ENCODE data around the gene VAX1. TPM values are rescaled to one million over a fixed set of nuclear protein-coding genes. Genes with fewer than 3 reads are reported as not detected.

VAX1 gene
- total RNA-seq, 1 donor from 2014 or later = not detected

- peak; percentile 47 for ATAC-seq
- intact Hi-C loops (cut with DNase I) = no loop called here
- peak; percentile 62 for DNase-seq (ENCODE audit: low spot score)
Measured at GRCh38 chr10:117165538-117166417, 27.7 kb upstream of the VAX1 start.

GRCh38 chr10:117164592-117165537 lies 26.8 kb upstream of the VAX1 start:
- no peak for ATAC-seq
- intact Hi-C loops (cut with DNase I) = no loop called here
- DNase-seq (ENCODE audit: low spot score) = no peak

GRCh38 chr10:117163954-117164548 lies 26.0 kb upstream of the VAX1 start:
- no peak for ATAC-seq
- no peak for DNase-seq (ENCODE audit: low spot score)
- intact Hi-C loops (cut with DNase I) = no loop called here

- DNase-seq (ENCODE audit: low spot score) (no peak), ATAC-seq (no peak)
- intact Hi-C loops (cut with DNase I) = no loop called here
Measured at GRCh38 chr10:117163061-117163953, 25.2 kb upstream of the VAX1 start.

GRCh38 chr10:117162093-117163060 lies 24.3 kb upstream of the VAX1 start:
- intact Hi-C loops (cut with DNase I) = no loop called here
- ATAC-seq = no peak
- no peak for DNase-seq (ENCODE audit: low spot score)

GRCh38 chr10:117161386-117162033 lies 23.4 kb upstream of the VAX1 start:
- intact Hi-C loops (cut with DNase I) = no loop called here
- no peak for ATAC-seq
- no peak for DNase-seq (ENCODE audit: low spot score)

- ATAC-seq (no peak), DNase-seq (ENCODE audit: low spot score) (no peak)
- intact Hi-C loops (cut with DNase I) = no loop called here
Measured at GRCh38 chr10:117160567-117160966, 22.5 kb upstream of the VAX1 start.

- ATAC-seq (no peak), DNase-seq (ENCODE audit: low spot score) (no peak)
- intact Hi-C loops (cut with DNase I) = no loop called here
Measured at GRCh38 chr10:117159390-117159789, 21.3 kb upstream of the VAX1 start.

GRCh38 chr10:117158297-117158696 lies 20.2 kb upstream of the VAX1 start:
- no peak for ATAC-seq
- intact Hi-C loops (cut with DNase I) = no loop called here
- no peak for DNase-seq (ENCODE audit: low spot score)

- DNase-seq (ENCODE audit: low spot score) (no peak), ATAC-seq (no peak)
- intact Hi-C loops (cut with DNase I) = no loop called here
Measured at GRCh38 chr10:117152668-117153067, 14.6 kb upstream of the VAX1 start.

GRCh38 chr10:117148284-117148683 lies 10.2 kb upstream of the VAX1 start:
- ATAC-seq (no peak), DNase-seq (ENCODE audit: low spot score) (no peak)
- intact Hi-C loops (cut with DNase I) = no loop called here

- no peak for ATAC-seq
- no peak for DNase-seq (ENCODE audit: low spot score)
- intact Hi-C loops (cut with DNase I) = no loop called here
Measured at GRCh38 chr10:117145019-117145418, 6.9 kb upstream of the VAX1 start.

- ATAC-seq (no peak), DNase-seq (ENCODE audit: low spot score) (no peak)
- intact Hi-C loops (cut with DNase I) = no loop called here
Measured at GRCh38 chr10:117143103-117143823, 5.2 kb upstream of the VAX1 start.

- no peak for ATAC-seq
- no peak for DNase-seq (ENCODE audit: low spot score)
- intact Hi-C loops (cut with DNase I) = no loop called here
Measured at GRCh38 chr10:117140525-117140902, 2.4 kb upstream of the VAX1 start.

GRCh38 chr10:117139581-117140524 lies 1.8 kb upstream of the VAX1 start:
- intact Hi-C loops (cut with DNase I) = no loop called here
- ATAC-seq (peak; percentile 20), DNase-seq (ENCODE audit: low spot score) (no peak)
